Cerebellar nuclear complex (tissue), 1 donor: ENCODE data around the gene MNT.
A peak's percentile ranks its signal among the peaks of the same experiment; 100 is the strongest.

ENCODE experiments used
- DNase-seq, 2 experiments: peaks; one replicate each; lab custom pipeline; 2025; lab: John Stamatoyannopoulos, UW

Gene MNT

GRCh38 chr17:2396192-2396567 is 4.7 kb downstream of the MNT start:
- DNase-seq = no peak

- no peak for DNase-seq
Measured at GRCh38 chr17:2395258-2396181, 5.3 kb downstream of the MNT start.

GRCh38 chr17:2394775-2395201 is 6.1 kb downstream of the MNT start:
- no peak for DNase-seq

- no peak for DNase-seq
Measured at GRCh38 chr17:2393954-2394749, 6.7 kb downstream of the MNT start.

GRCh38 chr17:2393174-2393953 is 7.5 kb downstream of the MNT start:
- DNase-seq = peak in 1 of 2 experiments; percentile 17

- DNase-seq = peak; percentile 41 to 44
Measured at GRCh38 chr17:2392252-2393173, 8.3 kb downstream of the MNT start.

- DNase-seq = no peak
Measured at GRCh38 chr17:2391597-2392251, 9.1 kb downstream of the MNT start.

- no peak for DNase-seq
Measured at GRCh38 chr17:2390199-2390836, 10.5 kb downstream of the MNT start.

GRCh38 chr17:2388683-2389055 is 12.2 kb downstream of the MNT start:
- no peak for DNase-seq

GRCh38 chr17:2388020-2388682 is 12.7 kb downstream of the MNT start:
- DNase-seq = no peak

GRCh38 chr17:2387086-2388019 is 13.5 kb downstream of the MNT start:
- DNase-seq = no peak

GRCh38 chr17:2386400-2387085 is 14.3 kb downstream of the MNT start:
- no peak for DNase-seq

- DNase-seq = no peak
Measured at GRCh38 chr17:2385240-2386210, 15.3 kb downstream of the MNT start.

GRCh38 chr17:2384439-2385127 is 16.3 kb downstream of the MNT start:
- no peak for DNase-seq

GRCh38 chr17:2383628-2384167 is 17.2 kb downstream of the MNT start:
- no peak for DNase-seq
